A673 (cell line): ENCODE results near the gene ARHGEF4. TPM values are rescaled to one million over a fixed set of nuclear protein-coding genes. Genes with fewer than 3 reads are reported as not detected.

Experiments
- BruUV-seq: library from RNA; stranded (reverse); fragments of 400-500 nt; replicated peaks from 2 replicates; lab custom pipeline; 2021; lab: Mats Ljungman, UMichigan
- CTCF ChIA-PET: fragments of 300-600 bp; sonication (Branson Sonifier 250); formaldehyde crosslinking; loops from one replicate; lab custom pipeline; 2022; ENCODE audit warnings: antibody characterized with exemption; lab: Charles Lee
- POLR2A ChIA-PET: fragments of 300-600 bp; sonication (Branson Sonifier 250); formaldehyde crosslinking; loops from one replicate; lab custom pipeline; 2022; ENCODE audit warnings: antibody characterized with exemption; ENCODE audit not compliant: low non-redundant PET; lab: Charles Lee
- DNase-seq: peaks from one replicate; pipeline ENCODE4 v3.0.0-alpha.2; 2015; ENCODE audit warnings: low spot score
- H3K27ac ChIP-seq: fragments of 200-600 bp; sonication (generic); 2 replicates; pipeline ENCODE4 v1.5.1; 2016; ENCODE audit warnings: mixed run types, low read depth, mild to moderate bottlenecking, mixed read lengths, antibody characterized with exemption, low read length; ENCODE audit not compliant: poor library complexity, severe bottlenecking
- H3K27me3 ChIP-seq: fragments of 200-600 bp; sonication (generic); replicated peaks from 2 replicates; pipeline ENCODE4 v1.6.1; 2017; ENCODE audit warnings: mixed run types, low read depth, mild to moderate bottlenecking, mixed read lengths, antibody characterized with exemption, low read length; ENCODE audit not compliant: insufficient read depth, poor library complexity
- H3K36me3 ChIP-seq: fragments of 200-600 bp; sonication (generic); 2 replicates; pipeline ENCODE4 v1.6.1; 2016; ENCODE audit warnings: mixed run types, mild to moderate bottlenecking, mixed read lengths, antibody characterized with exemption, low read length; ENCODE audit not compliant: insufficient read depth, poor library complexity, severe bottlenecking
- H3K4me1 ChIP-seq: fragments of 200-600 bp; sonication (generic); 2 replicates; pipeline ENCODE4 v1.6.1; 2017; ENCODE audit warnings: mixed run types, mild to moderate bottlenecking, mixed read lengths, antibody characterized with exemption, low read length; ENCODE audit not compliant: insufficient read depth, poor library complexity, severe bottlenecking
- H3K4me3 ChIP-seq: fragments of 200-600 bp; sonication (generic); 2 replicates; pipeline ENCODE4 v1.5.1; 2016; ENCODE audit warnings: low read depth, mixed run types, mild to moderate bottlenecking, mixed read lengths, low read length; ENCODE audit not compliant: poor library complexity, severe bottlenecking
- H3K9me3 ChIP-seq: fragments of 200-600 bp; sonication (generic); 2 replicates; pipeline ENCODE4 v1.6.1; 2016; ENCODE audit warnings: mixed run types, low read depth, mild to moderate bottlenecking, mixed read lengths, antibody characterized with exemption, low read length; ENCODE audit not compliant: poor library complexity, severe bottlenecking
- CTCF ChIP-seq: fragments of 300-800, 200-600 bp; sonication (generic); conservative IDR thresholded peaks from 2 replicates; pipeline ENCODE4 v1.5.1; 2017; ENCODE audit warnings: low read depth, mild to moderate bottlenecking, antibody characterized with exemption, low read length, moderate library complexity, mixed read lengths
- EZH2 ChIP-seq: fragments of 200-600 bp; sonication (generic); IDR thresholded peaks from 2 replicates; pipeline ENCODE4 v1.6.1; 2017; ENCODE audit warnings: borderline replicate concordance, low read depth, mild to moderate bottlenecking, mixed read lengths, antibody characterized with exemption, low read length; ENCODE audit not compliant: poor library complexity, severe bottlenecking
- intact Hi-C: fragments of 100-400 bp; cut with micrococcal nuclease; formaldehyde crosslinking; loops from one replicate; pipeline ENCODE4 v1.10.0; 2022; ENCODE audit not compliant: unreplicated experiment
- total RNA-seq: library from RNA; stranded (reverse); gene quantifications from 2 replicates; pipeline ENCODE4 v1.2.3, GENCODE V29; 2021

The ARHGEF4 gene
- total RNA-seq, 1 experiment from 2014 or later, result 2.1 TPM

- TF ChIP-seq CTCF (no peak), EZH2 (no peak)
- Histone ChIP-seq H3K27me3 (no peaks in the 10 kb centered on the region), H3K4me3 (no peak overlapping the region), H3K9me3 (no peaks in the 10 kb centered on the region), H3K27ac (no peak overlapping the region), H3K4me1 (no peaks in the 10 kb centered on the region), H3K36me3 (peaks cover 57% of the 10 kb centered on the region)
- no TSS peak for BruUV-seq
- no peak for DNase-seq
- POLR2A ChIA-PET, result no interaction called here
- CTCF ChIA-PET, result no interaction called here
- intact Hi-C loops, result no loop called here
Observed at GRCh38 chr2:131048641-131049040, 211.9 kb downstream of the ARHGEF4 start.

- POLR2A ChIA-PET, result no interaction called here
- Histone ChIP-seq H3K4me3 (no peak overlapping the region), H3K27ac (no peak overlapping the region), H3K4me1 (no peaks in the 10 kb centered on the region), H3K27me3 (no peaks in the 10 kb centered on the region), H3K36me3 (peaks cover 59% of the 10 kb centered on the region), H3K9me3 (no peaks in the 10 kb centered on the region)
- no TSS peak for BruUV-seq
- no peak for TF ChIP-seq CTCF
- CTCF ChIA-PET, result no interaction called here
- intact Hi-C loops, result no loop called here
- no peak for DNase-seq
Observed at GRCh38 chr2:131049150-131049718, 212.5 kb downstream of the ARHGEF4 start.

GRCh38 chr2:131050896-131051295 is 214.2 kb downstream of the ARHGEF4 start:
- BruUV-seq, result no TSS peak
- intact Hi-C loops, result no loop called here
- no peak for TF ChIP-seq EZH2

GRCh38 chr2:131052741-131053263 is 216.1 kb downstream of the ARHGEF4 start:
- Histone ChIP-seq H3K9me3 (no peaks in the 10 kb centered on the region), H3K27ac (no peak overlapping the region), H3K27me3 (no peaks in the 10 kb centered on the region), H3K4me1 (peaks cover 17% of the 10 kb centered on the region), H3K4me3 (no peak overlapping the region), H3K36me3 (peaks cover 77% of the 10 kb centered on the region)
- BruUV-seq, result no TSS peak
- intact Hi-C loops, result no loop called here
- no peak for DNase-seq
- POLR2A ChIA-PET, result no interaction called here
- CTCF ChIA-PET, result no interaction called here
- TF ChIP-seq EZH2 (no peak), CTCF (no peak)

More at GRCh38 chr2:131050896-131051295, 214.2 kb downstream of the ARHGEF4 start:
- Histone ChIP-seq H3K9me3 (no peaks in the 10 kb centered on the region), H3K4me3 (no peak overlapping the region), H3K27me3 (no peaks in the 10 kb centered on the region), H3K36me3 (peaks cover 75% of the 10 kb centered on the region), H3K27ac (no peak overlapping the region), H3K4me1 (peaks cover 1% of the 10 kb centered on the region)
- ChIA-PET POLR2A (no interaction called here), CTCF (no interaction called here)
- no peak for DNase-seq
